Stromal cell of bone marrow (primary cell): ENCODE measurements around the gene CABP1.

ENCODE experiments used
- DNase-seq: peaks from one replicate; pipeline ENCODE4 v3.0.0-alpha.2; 2012; ENCODE audit warnings: low read depth

The CABP1 gene

DNA sequence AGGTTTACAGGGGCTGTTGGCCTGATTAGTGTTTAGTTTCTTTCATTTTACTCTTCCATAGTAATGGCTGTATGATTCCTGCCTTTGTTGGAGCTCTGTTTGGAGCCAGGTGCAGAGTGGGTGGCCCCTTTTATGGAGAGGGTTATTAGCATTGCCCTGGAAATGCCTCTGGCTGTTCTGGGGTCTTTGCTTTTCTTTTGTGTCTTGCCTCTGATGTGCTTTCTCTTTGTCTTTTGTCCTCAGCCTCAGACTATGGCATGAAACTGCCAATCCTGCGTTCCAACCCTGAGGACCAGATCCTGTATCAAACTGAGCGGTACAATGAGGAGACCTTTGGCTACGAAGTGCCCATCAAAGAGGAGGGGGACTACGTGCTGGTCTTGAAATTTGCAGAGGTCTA is 53.4 kb downstream of the CABP1 start:
- no peak for DNase-seq

GRCh38 chr12:120696626-120697025 is 56.2 kb downstream of the CABP1 start:
- DNase-seq, result no peak

DNA sequence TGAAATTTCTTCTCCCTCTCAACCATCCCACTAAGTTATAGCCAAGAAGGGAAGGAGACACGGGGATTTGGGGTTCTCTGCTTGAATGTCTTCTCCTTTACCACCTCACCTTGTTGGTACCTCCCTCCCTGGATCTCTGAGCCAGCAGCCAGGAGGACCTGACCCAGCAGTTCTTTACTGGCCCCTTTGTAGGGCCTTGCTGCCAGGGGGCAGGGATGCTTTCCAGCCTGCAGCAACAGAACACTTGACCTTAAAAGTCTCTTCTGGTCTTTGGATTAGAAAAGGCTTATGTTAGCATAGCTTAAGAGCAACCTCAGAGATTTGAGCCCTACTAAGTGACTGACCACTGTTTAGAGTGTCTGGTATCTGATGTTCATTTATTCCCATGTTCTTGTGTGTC is 56.9 kb downstream of the CABP1 start:
- DNase-seq, result no peak

- DNase-seq, result no peak
These were observed 58.2 kb downstream of the CABP1 start for GRCh38 chr12:120698665-120699064.

GRCh38 chr12:120699553-120699952 is 59.1 kb downstream of the CABP1 start:
- no peak for DNase-seq

DNA sequence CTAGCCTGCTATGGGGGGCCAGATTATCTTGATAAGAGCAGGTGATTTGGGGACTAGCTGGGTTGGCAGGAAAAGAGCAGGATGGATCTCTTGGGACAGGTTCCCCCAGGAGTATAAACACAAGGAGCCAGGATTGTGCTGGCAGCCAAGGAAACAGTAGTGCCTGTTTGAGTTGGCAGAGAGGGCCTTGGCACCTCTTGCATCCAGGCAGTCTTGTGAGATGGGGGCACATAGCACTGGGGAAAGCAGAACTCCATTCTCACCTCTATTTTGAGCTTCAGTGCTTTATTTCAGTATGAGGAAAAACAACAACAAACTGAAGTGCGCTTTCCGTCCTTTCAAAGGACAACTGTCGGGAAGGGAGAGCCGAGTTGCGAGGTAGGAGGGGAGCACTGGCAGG is 60.5 kb downstream of the CABP1 start:
- no peak for DNase-seq

- DNase-seq, result no peak
These were observed 62.2 kb downstream of the CABP1 start for GRCh38 chr12:120702637-120703036.

DNA sequence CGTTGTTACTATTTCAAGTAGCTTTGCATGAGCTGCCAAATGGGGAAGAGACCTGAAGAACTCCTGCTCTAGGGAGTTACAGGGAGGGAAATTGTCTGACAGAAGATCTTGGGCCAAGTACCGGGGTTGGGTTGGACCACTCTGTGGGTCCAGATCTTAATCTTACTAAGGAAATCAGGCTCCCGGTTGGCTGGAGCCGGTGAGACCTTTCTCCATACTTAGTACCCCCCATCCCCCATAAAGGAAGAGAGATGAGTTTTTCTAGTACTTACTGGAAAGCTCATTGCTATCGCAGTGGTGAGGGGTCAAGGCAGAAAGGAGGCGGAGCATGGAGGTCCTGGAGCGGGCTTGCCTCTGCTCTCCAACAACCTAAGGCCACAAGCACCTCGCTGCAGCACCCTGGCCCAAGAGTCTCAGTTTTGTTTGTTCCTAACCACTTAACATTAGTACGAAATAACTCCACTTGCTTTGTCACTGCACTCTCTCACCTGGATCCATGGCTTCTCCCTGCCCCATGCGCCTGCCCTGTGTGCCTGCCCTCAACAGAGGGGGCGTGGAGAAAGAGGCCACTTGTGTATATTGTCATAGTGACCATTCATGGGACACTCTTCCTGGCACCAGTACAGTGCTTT is 63.0 kb downstream of the CABP1 start:
- DNase-seq, result no peak

GRCh38 chr12:120705618-120706017 is 65.2 kb downstream of the CABP1 start:
- DNase-seq, result no peak

DNA sequence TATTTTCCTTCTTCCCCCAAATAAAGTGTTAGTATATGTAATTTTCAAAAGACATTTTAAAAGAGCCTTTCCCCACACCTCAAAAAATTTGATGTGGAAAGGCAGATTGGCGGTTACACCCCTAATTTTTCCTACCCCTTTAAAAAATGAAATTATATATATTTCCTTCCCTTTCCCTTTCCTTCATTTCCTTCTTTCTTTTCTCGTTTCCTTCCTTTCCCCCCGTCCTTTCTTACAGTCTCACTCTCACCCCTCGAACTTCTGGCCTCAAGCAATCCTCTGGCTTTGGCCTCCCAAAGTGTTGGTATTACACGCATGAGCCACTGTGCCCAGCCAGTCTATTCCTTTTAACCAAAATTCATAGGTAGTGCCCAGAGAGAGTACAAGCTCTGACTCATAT is 65.6 kb downstream of the CABP1 start:
- no peak for DNase-seq

GRCh38 chr12:120708651-120709050 is 68.2 kb downstream of the CABP1 start:
- no peak for DNase-seq

DNA sequence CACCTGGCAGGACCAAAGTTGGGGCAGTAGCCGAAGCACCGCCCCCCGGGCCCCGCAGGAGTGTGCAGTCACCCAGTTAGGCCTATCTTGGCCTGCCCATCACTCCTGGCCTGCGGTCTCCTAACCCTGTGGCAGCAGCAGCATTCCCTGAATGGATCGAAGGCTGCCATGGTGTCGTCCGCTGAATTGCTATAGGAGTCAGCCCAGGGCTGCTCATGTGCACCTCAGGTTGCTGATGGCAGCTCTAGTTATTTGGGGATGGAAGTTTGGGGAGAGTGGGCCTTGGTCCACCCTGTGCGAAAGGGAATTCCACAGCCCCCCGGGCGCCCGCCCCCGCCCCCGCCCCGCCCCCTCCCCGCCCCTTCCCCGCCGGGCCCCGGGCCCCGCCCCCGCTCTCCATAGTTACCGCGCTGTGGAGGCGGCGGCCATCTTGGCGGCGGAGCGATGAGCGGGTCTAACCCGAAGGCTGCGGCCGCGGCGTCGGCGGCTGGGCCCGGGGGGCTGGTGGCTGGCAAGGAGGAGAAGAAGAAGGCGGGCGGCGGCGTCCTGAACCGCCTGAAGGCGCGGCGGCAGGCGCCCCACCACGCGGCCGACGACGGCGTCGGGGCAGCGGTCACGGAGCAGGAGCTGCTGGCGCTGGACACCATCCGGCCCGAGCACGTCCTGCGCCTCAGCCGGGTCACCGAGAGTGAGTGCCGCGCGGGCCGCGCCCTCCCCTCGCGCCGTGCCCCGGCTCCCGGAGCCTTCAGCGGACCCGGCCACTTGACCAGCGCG is 69.8 kb downstream of the CABP1 start, which contains the start of gene UNC119B:
TSS of gene UNC119B (plus strand) at position 428 of the 774 bp plus-strand sequence. CDS start at position 445, 17 bp downstream.
- peak; percentile 33 for DNase-seq

DNA sequence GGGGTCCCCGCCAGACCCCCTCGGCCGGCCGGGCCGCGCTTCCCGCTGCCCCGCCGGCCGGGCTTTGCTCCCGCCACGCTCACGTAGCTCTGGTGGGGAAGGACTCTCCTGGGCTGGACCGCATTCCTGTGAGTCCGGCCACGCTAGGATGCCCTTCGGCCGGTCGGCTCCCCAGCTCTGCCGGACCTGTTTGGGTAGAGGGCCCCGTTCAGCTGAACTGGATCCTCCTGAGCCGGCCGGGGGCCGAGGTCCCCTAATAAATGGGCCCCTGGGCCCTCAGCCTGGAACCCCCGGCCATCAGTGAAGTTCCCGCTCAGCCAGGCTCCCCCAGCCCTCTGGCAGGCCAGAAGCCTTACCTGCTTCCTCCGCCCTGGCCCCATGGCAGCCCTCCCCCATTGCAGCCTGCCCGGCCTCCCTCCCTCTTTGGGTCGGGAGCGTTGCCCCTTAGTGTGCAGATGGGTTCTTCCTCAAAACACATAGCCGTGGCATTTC is 70.4 kb downstream of the CABP1 start:
- no peak for DNase-seq

- DNase-seq, result no peak
These were observed 71.0 kb downstream of the CABP1 start for GRCh38 chr12:120711411-120711810.

- DNase-seq, result no peak
These were observed 72.2 kb downstream of the CABP1 start for GRCh38 chr12:120712610-120713009.

DNA sequence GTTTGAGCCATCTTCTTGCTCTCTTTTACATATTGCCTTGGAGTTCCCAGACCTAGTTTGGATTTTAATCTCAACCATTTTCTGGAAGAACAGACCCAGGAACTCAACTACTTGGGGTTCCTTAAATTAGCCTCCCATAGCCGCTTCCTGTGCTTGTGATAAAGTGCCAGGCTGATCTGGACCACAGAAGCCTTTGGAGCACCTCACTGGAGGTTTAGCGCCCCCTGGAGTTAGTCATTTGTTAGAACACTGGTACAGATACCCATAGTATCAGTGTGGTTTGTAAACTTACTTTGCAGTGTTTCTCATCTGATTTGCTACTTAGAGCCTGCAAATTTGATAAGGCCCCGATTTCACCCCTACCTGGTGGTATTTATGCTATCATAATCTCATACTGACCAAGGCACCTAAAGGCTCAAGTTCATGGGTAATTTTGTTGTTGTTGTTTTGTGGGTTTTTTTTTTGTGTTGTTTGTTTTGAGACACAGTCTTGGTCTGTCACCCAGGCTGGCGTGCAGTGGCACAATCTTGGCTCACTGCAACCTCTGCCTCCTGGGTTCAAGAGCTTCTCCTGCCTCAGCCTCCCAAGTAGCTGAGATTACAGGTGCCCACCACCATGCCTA is 73.5 kb downstream of the CABP1 start:
- peak; percentile 69 for DNase-seq
